HG02840 (cell line): Measurements from ENCODE around the gene TRIP11.

ENCODE experiments used
- ATAC-seq: cut with Tn5 transposase; IDR thresholded peaks from one replicate; pipeline ENCODE4 v1.9.1; 2021; ENCODE audit warnings: mild to moderate bottlenecking, moderate library complexity, moderate number of reproducible peaks; ENCODE audit not compliant: unreplicated experiment, low FRiP score

The TRIP11 gene

DNA sequence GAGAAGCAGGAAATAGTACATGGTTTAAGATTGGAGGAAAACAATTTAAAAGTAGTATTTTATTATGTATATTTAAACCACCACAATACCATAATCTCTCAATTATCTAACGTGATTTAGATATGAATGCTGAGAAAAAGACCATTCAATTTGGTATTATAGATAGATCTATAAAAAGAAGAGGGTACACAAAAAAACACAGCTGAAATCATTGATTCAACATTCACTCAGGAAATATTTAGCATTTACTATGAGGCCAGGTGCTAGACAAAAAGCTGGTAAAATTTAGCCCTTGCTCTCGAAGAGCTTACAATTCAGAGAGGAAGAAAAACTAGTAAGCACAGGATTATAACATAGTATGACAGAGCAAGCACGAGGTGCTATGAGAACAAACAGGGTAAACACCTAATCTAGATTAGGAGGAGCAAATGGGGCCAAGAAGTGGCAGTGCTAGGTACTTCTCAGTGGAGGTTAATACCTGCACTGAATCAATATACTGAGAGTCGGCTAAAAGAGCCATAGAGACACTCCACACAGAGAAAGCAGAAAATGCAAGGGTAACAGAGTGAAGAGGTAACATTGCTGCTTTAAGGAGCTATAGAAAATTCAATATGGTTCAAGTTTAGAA, 27.6 kb downstream of the TRIP11 start:
- ATAC-seq = no peak

DNA sequence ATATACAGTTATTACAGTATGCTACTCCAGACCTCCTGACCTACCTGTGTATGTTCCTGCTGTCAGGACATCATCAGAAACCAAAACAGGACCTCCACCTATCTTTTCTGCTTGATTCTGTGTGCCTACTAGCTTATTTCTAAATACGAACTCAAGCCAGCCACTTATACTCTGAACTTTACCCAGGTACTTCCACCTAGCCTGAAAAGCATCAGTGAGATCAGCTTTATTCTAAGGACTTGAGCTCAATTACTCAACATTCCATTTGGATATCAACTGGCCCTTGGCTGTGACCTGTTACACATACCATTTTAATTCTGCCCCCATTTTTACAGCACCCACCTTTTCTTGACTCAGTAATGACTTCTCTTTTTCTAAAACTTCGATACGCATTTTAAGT, 29.2 kb downstream of the TRIP11 start:
- no peak for ATAC-seq

DNA sequence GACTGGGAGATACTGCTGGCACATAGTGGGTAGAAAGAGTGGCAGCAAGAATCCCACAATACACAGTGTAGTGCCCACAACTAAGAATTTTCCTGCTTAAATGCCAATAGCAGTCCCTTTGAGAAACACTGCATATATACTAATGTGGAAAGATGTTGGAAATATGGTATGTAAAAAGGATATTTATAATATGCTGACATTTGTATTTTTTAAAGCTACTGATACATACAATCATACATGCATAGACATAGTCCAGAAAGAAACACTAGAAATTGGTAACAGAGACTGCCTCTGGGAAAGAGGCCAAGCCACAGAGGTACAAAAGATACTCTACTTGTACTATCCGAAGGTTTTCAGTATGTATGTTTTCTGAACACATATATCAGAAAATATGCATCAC, 30.3 kb downstream of the TRIP11 start:
- no peak for ATAC-seq

DNA sequence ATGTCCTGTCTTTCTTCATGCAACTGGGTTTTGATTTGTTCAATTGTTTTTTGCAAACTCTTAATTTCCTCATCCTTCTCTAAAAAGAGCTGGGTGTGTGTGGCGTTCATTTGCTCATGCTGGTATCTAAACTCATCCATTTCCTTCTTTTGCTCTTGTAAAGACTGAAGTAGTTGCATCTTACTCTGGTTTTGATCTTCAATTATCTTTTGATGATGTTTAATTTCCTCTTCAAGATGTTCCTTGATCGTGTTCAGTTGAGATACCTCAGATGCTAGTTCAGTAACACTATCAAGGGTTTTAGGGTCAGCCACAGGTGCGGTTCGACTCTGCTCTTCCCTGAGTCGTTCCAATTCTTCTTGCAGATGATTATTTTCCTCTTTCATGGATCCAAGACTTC, 34.8 kb downstream of the TRIP11 start:
- no peak for ATAC-seq

DNA sequence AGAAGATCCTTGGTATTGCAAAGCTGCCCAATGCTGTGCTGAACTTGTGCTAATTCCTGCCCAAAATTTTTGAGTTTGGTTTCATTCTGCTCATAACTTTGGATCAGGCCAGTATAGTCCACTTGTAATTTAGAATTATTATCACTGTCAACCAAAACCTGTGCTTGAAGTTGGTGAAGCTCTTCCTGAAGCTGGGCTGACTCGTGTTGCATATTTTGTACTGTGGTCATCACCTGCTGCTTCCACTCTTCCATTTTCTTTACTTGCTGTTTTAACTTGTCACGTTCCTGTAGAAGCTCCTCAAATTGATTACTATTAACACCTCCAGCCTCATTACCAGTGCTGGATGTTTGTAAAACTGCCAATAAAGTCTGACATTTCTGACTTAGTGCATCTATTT, 35.8 kb downstream of the TRIP11 start:
- no peak for ATAC-seq

DNA sequence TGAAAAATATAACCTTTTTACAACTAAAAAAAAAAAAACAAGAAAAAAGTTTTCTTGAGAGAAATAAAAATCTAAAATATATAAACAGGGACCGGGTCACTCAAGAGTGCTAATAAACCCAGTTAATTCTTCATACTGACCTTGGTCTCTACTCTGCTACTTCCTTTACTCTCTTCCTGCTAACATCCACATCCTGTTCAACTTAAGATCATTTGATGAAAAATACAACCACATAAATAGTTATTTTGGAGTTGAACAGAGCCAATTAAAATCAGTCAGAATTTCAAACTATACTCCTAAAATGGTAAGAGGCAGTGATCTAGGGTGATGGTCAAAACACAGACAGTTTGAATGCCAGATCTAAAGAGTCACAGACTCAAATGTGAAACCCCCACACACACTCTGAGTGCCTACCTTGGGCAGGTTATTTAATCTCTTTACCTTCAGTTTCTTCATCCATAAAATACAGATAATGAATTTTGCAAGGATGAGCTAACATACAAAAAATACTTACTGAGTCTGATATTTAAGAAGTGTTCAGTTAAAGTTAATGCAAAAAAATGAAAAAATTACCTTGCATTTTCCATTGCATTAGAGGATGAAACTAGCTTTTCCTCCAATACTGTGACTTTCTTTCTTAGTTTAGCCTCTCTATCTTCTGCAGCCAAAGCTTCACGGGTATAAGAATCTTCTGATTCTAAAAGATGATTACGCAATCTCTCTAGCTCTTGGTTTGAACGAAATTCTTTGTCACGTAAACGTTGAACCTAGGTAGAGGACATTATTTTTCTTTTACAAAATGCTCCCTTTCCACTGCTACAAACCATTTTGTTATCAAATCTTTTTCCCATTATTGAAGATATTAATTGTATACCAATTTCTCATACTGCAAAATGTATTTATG, 40.9 kb downstream of the TRIP11 start:
- ATAC-seq = no peak

DNA sequence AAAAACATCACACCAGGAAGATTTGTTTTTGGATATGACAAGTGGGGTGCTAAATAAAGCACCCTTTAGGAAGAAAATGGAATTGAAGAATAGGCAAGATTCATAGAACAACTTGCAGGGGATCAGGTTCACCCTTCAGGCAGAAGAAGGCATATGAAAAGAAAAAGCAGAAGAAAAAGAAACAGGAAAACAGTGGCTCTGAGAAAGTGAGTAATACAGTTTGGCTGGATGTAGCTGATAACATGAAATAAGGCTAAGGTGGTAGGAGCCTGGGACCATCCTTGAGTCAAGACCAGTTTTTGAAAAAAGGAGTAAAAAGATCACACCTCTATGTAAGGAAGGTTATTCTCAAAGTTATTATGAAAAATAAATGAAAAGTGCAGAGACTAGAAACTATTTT, 42.4 kb downstream of the TRIP11 start:
- no peak for ATAC-seq

DNA sequence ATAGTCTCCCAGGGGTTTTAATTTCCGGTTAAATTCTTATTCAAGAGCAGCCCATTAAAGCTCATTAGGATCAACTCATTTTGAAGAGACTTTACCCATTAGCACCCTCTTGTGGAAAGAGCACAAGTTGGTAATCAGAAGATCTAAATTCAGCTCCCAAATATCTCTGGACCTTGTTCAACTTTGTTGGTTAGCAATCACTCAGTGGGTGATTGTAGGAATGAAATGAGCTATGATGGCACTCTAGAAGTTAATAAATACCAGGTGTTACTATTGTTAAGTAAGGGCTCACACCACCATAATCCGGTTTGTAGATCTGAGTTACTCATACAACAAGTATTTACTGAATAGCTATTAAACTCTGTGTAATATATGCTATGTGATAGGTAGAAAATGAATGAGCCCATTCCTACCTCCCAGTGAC, 42.9 kb downstream of the TRIP11 start:
- ATAC-seq = no peak

DNA sequence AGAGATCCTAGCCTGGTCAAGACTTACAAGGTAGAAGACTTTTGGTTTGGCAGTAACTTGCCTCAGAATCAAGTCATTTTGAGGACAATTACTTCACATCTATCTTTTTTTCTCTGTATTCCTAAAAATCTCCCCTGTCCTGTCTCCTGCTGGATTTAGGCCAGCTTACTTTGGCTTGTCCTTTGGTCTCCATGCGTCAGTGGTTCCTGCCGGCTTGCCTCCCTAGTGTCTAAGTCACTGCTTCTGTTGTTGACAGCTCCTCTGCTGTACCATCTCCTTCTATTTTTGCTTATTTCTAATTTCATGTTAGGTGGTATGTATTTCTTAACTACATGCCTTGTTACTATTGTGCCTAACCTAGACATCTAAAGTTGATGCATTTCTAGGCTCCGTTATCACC, 52.7 kb downstream of the TRIP11 start:
- ATAC-seq = no peak

DNA sequence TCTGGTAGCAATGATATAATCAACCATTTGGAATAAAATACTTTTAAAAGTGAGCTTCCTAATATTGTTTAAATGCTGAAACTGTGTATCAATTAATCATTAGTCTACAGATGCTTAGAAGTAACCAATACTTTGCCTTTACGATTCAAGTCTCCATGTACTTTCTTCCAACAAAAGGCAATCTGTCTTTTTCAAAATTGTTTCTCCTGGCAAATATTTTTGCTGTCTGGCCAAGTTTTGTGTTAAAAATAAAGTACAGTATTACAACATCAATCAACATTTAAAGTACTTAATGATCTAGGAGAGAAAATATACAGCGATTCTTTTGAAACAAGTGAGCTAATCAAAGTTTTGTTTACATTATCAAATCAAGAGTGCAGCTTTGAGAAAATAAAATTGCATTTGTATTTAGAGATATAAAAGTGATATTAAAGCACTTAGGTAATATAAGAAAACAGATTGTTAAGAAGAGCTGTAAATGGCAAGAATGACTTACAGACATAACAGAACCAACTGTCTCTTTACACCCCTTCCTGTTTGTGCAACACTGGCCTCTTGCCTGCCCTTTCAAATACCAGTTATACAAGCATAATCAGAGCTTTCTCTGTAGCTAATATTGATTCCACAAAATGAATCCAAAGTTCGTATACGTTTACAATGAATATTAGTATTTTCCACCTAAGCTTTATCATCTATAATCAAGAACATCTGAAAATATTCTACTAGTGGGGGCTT, 54.2 kb downstream of the TRIP11 start:
- ATAC-seq = no peak

DNA sequence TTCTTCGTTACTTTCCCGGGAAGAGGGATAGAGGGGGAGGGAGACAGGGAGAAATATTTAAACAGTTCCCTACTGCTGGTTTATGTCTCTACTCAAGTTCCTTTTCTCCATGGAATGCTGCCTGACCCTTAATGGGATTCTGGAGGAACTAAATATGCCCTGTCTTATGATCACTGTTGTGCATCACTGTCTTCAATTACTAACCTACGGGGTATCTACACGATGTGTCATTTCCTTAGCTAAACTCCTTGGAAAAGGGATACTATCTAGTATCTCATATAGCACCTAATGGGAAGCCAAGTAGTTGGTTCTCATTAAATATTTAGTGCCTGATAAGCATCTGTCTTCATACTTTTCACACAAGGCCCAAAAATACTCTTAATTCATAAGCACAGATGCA, 54.9 kb downstream of the TRIP11 start:
- no peak for ATAC-seq

DNA sequence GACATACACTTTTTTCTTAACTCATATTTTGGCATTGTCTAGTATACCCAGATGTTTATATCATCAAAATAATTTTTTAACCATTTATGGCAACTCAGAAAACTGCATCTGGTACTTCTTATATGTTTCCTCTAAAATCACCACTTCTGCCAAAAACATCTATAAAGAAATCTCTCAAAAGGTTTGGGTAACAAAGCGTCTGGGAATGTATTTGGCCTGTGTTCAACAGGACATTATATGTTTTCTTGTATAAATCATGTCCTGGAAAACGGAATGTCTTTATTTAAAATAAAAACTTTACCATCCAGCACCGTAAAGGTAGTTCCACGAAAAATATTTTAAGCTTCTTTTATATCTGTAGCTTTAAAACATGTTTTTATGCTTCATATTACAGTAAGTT, 56.3 kb downstream of the TRIP11 start:
- no peak for ATAC-seq

DNA sequence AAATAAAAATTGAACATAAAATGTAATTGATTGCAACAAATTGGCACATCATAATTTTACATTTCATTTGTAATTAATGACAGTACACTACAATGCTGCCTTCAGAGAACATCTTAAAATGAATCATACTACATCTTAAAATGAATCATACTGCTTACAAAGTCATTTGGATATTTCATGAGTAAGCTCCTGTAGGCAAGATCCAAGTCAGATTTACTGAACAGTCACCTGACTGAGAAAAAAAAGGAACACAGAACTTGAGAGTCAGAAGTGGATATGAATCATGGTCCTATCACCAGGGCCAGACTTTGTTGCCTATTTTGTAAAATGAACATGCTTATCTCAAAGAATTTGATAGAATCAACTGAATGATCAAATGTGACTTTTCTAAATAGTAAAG, 59.7 kb downstream of the TRIP11 start:
- peak; percentile 83 for ATAC-seq

DNA sequence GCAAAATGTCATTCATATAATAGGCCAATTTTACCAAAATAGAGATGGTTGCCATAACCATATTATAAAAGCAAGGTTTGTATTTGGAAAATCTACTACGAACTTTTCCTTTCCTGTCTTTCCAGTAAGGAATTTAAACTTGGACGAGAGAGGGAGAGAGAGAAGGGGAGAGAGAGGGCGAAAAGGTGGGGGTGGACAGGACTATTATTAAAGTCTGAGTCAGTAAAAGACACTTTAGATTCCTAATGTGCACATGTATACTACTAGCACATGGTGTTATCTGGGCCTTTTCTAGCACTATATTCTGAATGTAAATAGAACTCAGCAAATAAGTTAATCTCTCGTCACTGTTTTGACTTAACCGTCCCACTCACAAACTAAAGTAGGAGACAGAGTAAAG, 62.0 kb downstream of the TRIP11 start:
- ATAC-seq = no peak

DNA sequence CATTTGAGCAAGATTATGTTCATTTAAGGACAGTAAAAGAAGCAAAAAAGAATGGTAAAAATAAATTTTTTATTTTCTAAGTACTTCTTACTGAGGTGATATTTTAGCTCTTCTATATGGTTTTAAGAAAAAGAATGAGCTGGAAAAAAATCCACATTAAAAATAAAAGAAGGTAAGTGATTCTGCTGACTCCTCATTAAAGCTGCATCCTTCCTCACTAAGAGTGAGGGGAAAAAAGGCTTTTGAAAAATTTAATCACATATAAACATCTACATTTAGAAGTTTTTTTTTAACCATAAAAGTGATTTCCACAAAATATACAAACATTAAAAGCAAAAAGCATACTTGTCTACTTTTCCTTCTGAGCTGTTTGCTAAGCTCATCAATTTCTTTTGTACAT, 64.1 kb downstream of the TRIP11 start:
- no peak for ATAC-seq

DNA sequence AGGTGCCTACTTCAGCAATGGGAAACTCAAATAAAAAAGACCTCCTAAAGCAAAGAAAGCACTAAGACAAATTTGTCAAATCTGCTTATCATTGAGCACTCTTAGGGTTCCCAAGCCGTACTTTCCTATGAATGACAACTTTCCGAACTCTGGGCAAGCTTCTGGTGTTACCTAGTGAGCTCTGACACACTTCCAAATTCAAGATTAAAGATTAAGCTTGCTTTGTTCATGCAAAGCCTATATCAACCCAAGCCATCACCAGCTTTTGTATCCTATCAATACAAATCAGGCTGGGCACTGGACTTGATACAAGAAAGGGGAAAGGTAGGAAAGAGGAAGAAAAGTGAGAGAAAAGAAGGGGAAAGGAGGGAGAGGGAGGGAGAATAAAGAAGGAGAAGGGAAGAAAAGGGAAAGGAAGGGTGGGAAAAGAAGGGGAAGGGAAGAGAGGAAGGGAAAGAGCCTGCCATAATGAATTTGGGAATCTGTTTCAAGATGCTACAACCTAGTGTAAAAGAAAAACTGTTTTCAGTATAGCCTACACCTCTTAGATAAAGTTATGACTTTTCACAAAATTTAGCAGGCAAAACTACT, 68.6 kb downstream of the TRIP11 start:
- ATAC-seq = no peak

DNA sequence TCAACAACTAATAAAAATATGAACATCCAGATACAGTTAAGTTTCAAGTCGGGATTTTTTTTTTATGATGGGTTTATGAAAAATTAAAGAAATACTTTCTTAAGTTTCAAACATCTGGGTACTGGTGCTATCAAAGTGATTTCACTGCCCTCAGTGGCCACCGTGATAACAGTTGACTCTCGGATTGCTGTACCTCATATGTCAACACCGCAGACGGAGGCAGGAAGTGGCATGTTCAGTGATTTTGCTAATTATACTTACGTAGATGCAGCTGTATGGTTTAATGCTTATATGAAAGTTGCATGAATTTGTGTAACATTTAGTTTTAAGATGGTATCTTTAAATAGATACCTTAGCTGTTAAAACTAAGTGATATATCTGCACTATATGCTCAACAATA, 71.6 kb downstream of the TRIP11 start:
- no peak for ATAC-seq

DNA sequence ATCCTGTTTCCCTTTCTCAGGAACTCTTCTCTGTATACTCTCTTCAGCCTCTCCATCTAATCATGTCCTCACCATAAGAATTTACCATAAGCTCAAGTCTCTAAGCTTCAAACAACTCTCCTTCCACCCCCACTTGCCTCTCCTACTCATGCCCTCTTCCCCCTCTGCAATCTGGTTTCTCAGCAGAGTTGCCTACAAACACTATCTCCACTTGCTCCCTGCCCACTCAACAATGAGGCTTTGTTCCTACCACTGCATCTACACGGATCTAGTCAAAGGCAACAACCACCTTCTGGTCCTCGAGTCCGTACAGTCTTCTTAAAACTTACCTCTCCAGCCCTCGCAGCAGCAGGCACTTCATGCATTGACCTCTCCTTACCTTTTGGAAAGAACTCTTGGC, 75.1 kb downstream of the TRIP11 start:
- no peak for ATAC-seq

DNA sequence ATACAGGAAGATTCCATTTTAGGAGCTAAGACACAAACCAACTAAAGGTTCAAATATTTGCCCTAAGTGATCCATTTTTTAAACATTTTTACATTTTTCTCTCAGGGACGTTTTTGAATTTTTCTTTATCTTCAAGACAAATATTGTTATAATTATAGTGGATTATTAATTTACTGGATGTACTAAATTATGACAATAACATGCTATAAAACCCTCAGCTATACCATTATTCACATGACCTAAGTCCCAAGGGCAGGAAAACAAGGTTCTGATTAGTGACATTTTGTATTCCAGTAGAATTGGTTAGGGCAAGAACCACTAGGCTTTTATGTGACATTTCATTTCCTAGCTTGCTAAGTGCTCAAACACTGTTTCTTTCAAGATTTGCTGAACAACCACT, 75.8 kb downstream of the TRIP11 start:
- ATAC-seq = no peak

DNA sequence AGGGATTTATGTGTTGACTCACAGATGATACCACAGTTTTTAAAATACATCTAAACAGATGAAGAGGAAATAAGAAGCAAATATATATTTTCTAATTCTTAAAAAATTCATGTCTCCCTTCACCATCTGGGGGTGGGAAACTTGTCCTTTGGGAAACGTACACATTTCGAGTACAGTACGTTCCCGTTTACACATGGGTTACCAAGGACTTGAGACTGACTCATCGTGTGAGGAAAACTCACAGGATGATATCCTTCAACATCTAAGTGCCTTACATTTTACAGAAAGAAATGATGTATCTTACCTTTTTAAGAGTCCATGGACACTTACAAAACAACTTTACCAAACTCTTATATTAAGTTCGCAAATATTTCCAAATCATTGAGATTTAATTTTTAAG, 76.4 kb downstream of the TRIP11 start:
- ATAC-seq = no peak
